Measurements from ENCODE around the gene SAMD4A. TPM values are rescaled to one million over a fixed set of nuclear protein-coding genes. Genes with fewer than 3 reads are reported as not detected.
"Not testable (repeated sequence)": the region's sequence is repeated elsewhere in the genome, so short reads cannot be mapped to it uniquely, and the experiment has no call there.

The SAMD4A gene
- total and polyA plus RNA-seq, 11 donors, result 45.0 to 247 (median 138) TPM

DNA sequence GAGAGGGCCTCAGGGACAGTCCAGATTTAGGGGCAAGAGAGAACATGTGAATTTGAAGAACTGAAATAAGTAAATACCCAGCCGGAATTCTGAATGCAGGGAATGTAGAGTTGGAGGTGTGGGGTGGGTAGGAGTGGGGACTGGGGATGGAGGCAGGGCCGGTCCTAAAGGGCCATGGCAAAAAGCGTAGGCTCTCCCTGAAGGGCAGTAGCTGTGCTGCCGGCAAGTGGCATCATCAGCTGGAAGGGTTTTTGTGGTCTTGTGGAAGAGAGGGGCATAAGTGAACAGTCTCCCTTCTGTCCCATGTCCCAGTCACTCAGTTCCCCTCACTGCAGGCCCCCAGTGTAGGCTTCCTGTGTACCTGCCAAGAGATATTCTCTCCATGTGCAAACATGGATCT, 231.1 kb downstream of the SAMD4A start:
- whole genome bisulfite sequencing, 4 donors, result 46 to 76% (median 63%) methylated on average over 4 of the region's 4 CpGs
- no peak overlapping the region for H3K27ac ChIP-seq
- intact Hi-C loops (cut with DNase I), result no loop called here
- no peak overlapping the region for H3K4me3 ChIP-seq
- ATAC-seq, result no peak
- TF ChIP-seq POLR2A (IDR thresholded peaks at IDR 0.05), result no peak
- TF ChIP-seq, protein P1, sequence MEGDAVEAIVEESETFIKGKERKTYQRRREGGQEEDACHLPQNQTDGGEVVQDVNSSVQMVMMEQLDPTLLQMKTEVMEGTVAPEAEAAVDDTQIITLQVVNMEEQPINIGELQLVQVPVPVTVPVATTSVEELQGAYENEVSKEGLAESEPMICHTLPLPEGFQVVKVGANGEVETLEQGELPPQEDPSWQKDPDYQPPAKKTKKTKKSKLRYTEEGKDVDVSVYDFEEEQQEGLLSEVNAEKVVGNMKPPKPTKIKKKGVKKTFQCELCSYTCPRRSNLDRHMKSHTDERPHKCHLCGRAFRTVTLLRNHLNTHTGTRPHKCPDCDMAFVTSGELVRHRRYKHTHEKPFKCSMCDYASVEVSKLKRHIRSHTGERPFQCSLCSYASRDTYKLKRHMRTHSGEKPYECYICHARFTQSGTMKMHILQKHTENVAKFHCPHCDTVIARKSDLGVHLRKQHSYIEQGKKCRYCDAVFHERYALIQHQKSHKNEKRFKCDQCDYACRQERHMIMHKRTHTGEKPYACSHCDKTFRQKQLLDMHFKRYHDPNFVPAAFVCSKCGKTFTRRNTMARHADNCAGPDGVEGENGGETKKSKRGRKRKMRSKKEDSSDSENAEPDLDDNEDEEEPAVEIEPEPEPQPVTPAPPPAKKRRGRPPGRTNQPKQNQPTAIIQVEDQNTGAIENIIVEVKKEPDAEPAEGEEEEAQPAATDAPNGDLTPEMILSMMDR (IDR thresholded peaks at IDR 0.05), result no peak
- DNase-seq, result no peak
- H3K36me3 ChIP-seq, result peaks cover 0 to 3% (median 0%) of the 10 kb centered on the region in 9 donors
- H3K9me3 ChIP-seq, result peaks cover 0 to 16% (median 3%) of the 10 kb centered on the region in 12 donors
- H3K4me1 ChIP-seq, result peaks cover 0 to 6% (median 0%) of the 10 kb centered on the region in 12 donors
- H3K27me3 ChIP-seq, result no peaks in the 10 kb centered on the region

DNA sequence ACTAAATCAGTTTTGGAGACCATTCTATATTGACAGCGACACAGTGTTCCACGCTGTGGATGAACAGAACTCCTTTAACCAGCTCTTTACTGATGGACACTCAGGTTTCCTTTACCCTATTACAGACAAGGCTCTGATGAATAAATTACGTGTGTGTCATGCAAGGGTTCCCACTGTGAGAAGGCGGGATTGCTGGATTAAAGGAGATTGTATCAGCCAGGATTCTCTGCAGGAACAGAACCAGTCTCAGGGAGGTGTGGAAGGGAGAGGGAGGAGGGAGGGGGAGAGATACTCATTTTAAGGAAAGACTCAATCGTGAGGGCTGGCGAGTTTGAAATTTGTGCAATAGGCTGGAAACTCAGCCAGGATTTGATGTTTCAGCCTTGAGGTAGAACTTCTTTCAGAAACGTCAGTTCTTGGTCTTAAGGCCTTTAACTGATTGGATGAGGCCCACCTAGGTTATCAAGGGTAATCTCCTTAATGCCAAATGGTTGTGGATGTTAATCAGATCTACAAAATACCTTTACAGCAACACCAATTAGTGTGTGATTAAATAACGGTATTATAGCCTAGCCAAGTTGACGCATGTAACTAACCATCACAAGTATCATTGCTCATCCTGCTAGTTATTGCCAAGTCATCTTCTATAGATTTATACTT, 231.7 kb downstream of the SAMD4A start:
- H3K27ac ChIP-seq, result no peak overlapping the region
- peaks cover 0 to 6% (median 0%) of the 10 kb centered on the region in 12 donors for H3K4me1 ChIP-seq
- ATAC-seq (no peak), DNase-seq (no peak)
- 80 to 84% (median 83%) methylated on average over 9 of the region's 9 CpGs for WGBS, 4 donors
- intact Hi-C loops (cut with DNase I), result no loop called here
- H3K4me3 ChIP-seq, result no peak overlapping the region
- TF ChIP-seq, protein P1 (IDR thresholded peaks at IDR 0.05), result no peak
- no peak for TF ChIP-seq POLR2A (IDR thresholded peaks at IDR 0.05)
- no peaks in the 10 kb centered on the region for H3K27me3 ChIP-seq
- peaks cover 0 to 16% (median 3%) of the 10 kb centered on the region in 12 donors for H3K9me3 ChIP-seq
- H3K36me3 ChIP-seq, result no peaks in the 10 kb centered on the region

DNA sequence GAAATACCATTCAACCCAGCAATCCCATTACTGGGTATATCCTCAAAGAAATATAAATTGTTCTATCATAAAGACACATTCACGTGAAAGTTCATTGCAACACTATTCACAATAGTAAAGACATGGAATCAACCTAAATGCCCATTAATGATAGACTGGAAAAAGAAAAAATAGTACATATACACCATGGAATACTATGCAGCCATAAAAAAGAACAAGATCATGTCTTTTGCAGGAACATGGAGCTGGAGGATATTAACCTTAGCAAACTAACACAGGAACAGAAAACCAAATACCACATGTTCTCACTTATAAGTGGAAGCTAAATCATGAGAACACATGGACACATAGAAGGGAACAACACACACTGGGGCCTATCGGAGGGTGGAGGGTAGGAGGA, 234.6 kb downstream of the SAMD4A start:
- DNase-seq, H3K9me3 ChIP-seq, ATAC-seq, H3K4me3 ChIP-seq, H3K36me3 ChIP-seq, H3K27me3 ChIP-seq, H3K27ac ChIP-seq: not testable (repeated sequence)
- WGBS, 4 donors, result 95 to 99% (median 96%) methylated on average over 2 of the region's 2 CpGs
- intact Hi-C loops (cut with DNase I), result loop anchor here in 4 of 10 donors (10.0 kb wide), 3 partner anchors 93 to 363 kb away; partner anchors contain the start of gene SAMD4A (in 2 of the 4)
- H3K4me1 ChIP-seq, result peaks cover 0 to 11% (median 4%) of the 10 kb centered on the region in 12 donors

DNA sequence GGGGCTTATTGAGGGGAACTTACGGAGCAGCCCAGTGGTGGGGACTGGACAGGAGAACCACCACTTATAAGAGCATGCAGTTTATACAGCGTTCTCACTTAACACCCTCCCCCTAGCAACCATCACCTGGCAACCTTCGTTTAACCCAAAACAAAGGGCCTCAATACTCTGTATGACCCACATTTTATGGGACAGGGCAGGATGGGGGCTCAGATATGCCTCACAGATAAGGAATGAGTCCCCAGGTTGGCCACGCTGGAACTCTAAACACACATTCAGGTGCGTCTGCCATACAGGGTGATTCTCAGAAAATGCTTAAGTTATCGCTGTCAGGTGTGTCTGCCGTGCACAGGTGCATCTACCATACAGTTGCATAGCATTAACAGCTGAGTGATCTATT, 236.5 kb downstream of the SAMD4A start:
- H3K27ac ChIP-seq, result no peak overlapping the region
- WGBS, 4 donors, result 80 to 89% (median 82%) methylated on average over 7 of the region's 7 CpGs
- intact Hi-C loops (cut with DNase I), result loop anchor here in 4 of 10 donors (10.0 kb wide), 3 partner anchors 91 to 361 kb away; partner anchors contain the start of gene SAMD4A (in 2 of the 4)
- DNase-seq, result no peak
- H3K4me3 ChIP-seq, result no peak overlapping the region
- H3K36me3 ChIP-seq, result no peaks in the 10 kb centered on the region
- H3K27me3 ChIP-seq, result no peaks in the 10 kb centered on the region
- H3K4me1 ChIP-seq, result peaks cover 0 to 11% (median 4%) of the 10 kb centered on the region in 12 donors
- TF ChIP-seq, protein P1 (IDR thresholded peaks at IDR 0.05), result no peak
- TF ChIP-seq POLR2A (IDR thresholded peaks at IDR 0.05), result no peak
- H3K9me3 ChIP-seq, result no peaks in the 10 kb centered on the region
- no peak for ATAC-seq
